HepG2 (cell line): ENCODE data around the gene NBPF1. TPM values are rescaled to one million over a fixed set of nuclear protein-coding genes. Genes with fewer than 3 reads are reported as not detected.

Experiments used
- ARID3A ChIP-seq: IDR thresholded peaks from 2 replicates; pipeline ENCODE4 v1.6.1; 2012; ENCODE audit warnings: low read depth, low read length, improper control_type of control experiment
- IKZF4 ChIP-seq: sonication (generic); formaldehyde crosslinking; IDR thresholded peaks from 2 replicates; pipeline ENCODE4 v1.5.1; 2020; ENCODE audit warnings: borderline replicate concordance, mild to moderate bottlenecking, low read depth, missing genetic modification reagents; ENCODE audit errors: not compliant biosample characterization
- PRDM10 ChIP-seq: sonication (generic); formaldehyde crosslinking; IDR thresholded peaks from 2 replicates; pipeline ENCODE4 v1.4.0; 2020; ENCODE audit warnings: low read depth, missing genetic modification reagents
- RCOR2 ChIP-seq: IDR thresholded peaks from 2 replicates; pipeline ENCODE4 v1.6.1; 2016; ENCODE audit warnings: missing biosample characterization, missing genetic modification reagents
- SKIL ChIP-seq: sonication (generic); formaldehyde crosslinking; IDR thresholded peaks from 2 replicates; pipeline ENCODE4 v1.8.0; 2022; ENCODE audit warnings: missing genetic modification reagents, mild to moderate bottlenecking, moderate library complexity, borderline replicate concordance
- ZNF18 ChIP-seq: sonication (generic); formaldehyde crosslinking; IDR thresholded peaks from 2 replicates; pipeline ENCODE4 v1.8.0; 2022; ENCODE audit warnings: mild to moderate bottlenecking, missing genetic modification reagents; ENCODE audit not compliant: insufficient replicate concordance
- ZNF280D ChIP-seq: sonication (generic); formaldehyde crosslinking; IDR thresholded peaks from 2 replicates; pipeline ENCODE4 v1.5.1; 2020; ENCODE audit warnings: mild to moderate bottlenecking, missing genetic modification reagents
- ZNF317 ChIP-seq: sonication (generic); formaldehyde crosslinking; IDR thresholded peaks from 2 replicates; pipeline ENCODE4 v1.5.0; 2020; ENCODE audit warnings: mild to moderate bottlenecking, missing genetic modification reagents
- ZNF414 ChIP-seq: sonication (generic); formaldehyde crosslinking; IDR thresholded peaks from 2 replicates; pipeline ENCODE4 v1.5.0; 2020; ENCODE audit warnings: missing genetic modification reagents
- ZNF616 ChIP-seq: sonication (generic); formaldehyde crosslinking; IDR thresholded peaks from 2 replicates; pipeline ENCODE4 v1.5.0; 2020; ENCODE audit warnings: low read depth, mild to moderate bottlenecking, missing genetic modification reagents
- ZNF724P ChIP-seq: sonication (generic); formaldehyde crosslinking; IDR thresholded peaks from 2 replicates; pipeline ENCODE4 v1.8.0; 2022; ENCODE audit warnings: missing genetic modification reagents, borderline replicate concordance
- polyA plus RNA-seq, 8 experiments: library from polyadenylated mRNA; depleted of rRNA in 3 of 8; stranded (reverse) in 7 of 8; unstranded in 1 of 8; fragments of >200 nt; fragmentation: Illumina TruSeq in 4 of 8; extraction: Trizol in 4 of 8; gene quantifications; 2 replicates each; pipeline versions ENCODE4 v1.2.1 to v1.2.3, GENCODE V29; 2011 to 2016; ENCODE audit warnings: low read depth in 4 of 8, missing spikeins in 1 of 8, mixed read lengths in 1 of 8; ENCODE audit not compliant: insufficient read depth in 1 of 8
- total RNA-seq, 5 experiments: library from RNA; depleted of rRNA; stranded (reverse); fragments of >200 nt; fragmentation: Illumina TruSeq; extraction: Trizol; gene quantifications; 2 replicates each; pipeline ENCODE4 v1.2.3, GENCODE V29; 2016; ENCODE audit warnings: low read depth in 1 of 5

Gene NBPF1
- total and polyA plus RNA-seq, 2 of the 13 experiments (the other 11 are each of a cell fraction or from before 2014, with no cell fraction given), result 30.3 to 35.6 TPM

GRCh38 chr1:16644482-16645270 is 31.3 kb upstream of the NBPF1 start (continued):
- TF ChIP-seq ARID3A (peak; percentile 49), ZNF616 (peak; percentile 92; the same call in 1 of the 2 replicates), ZNF280D (CRISPR knock-in tag) (peak; percentile 93), ZNF414 (CRISPR knock-in tag) (peak; percentile 81; the same call in 1 of the 2 replicates), ZNF317 (CRISPR knock-in tag) (peak; percentile 87), PRDM10 (peak; percentile 88), ZNF18 (CRISPR knock-in tag) (peak; percentile 91), RCOR2 (CRISPR knock-in tag) (peak; percentile 47; the same call in 1 of the 2 replicates), ZNF724P (CRISPR knock-in tag) (peak; percentile 96), SKIL (peak; percentile 75), IKZF4 (CRISPR knock-in tag) (peak; percentile 97)
